ENCODE results near the gene ISCA1.

GRCh38 chr9:86300701-86301100, 18.4 kb upstream of the ISCA1 start:
- TF ChIP-seq CTCF (IDR thresholded peaks at IDR 0.05), result no peak
- no peak for TF ChIP-seq POLR2A (IDR thresholded peaks at IDR 0.05)
